ENCODE data around the gene ASPDH.

ASPDH gene

GRCh38 chr19:50513746-50514345, at the start of gene ASPDH:
Gene ASPDH (minus strand): TSS chr19:50513913. CDS start chr19:50513823, 90 bp downstream.
- Histone ChIP-seq H3K4me2 (no peak within 1 kb of the TSS), H3K9ac (no peak within 1 kb of the TSS)

GRCh38 chr19:50562996-50563395, 49.3 kb upstream of the ASPDH start:
- no peak for TF ChIP-seq CTCF (conservative IDR thresholded peaks at IDR 0.05; ENCODE audit: low read depth, low read length)
- Histone ChIP-seq H3K9ac (no peak overlapping the region), H3K4me1 (ENCODE audit: low read depth, poor library complexity, severe bottlenecking) (no peaks in the 10 kb centered on the region), H3K36me3 (ENCODE audit: insufficient read depth) (no peaks in the 10 kb centered on the region), H3K27ac (no peak overlapping the region), H3K4me3 (IDR thresholded peaks at IDR 0.05; ENCODE audit: insufficient read depth, low read depth, low read length) (no peak overlapping the region), H3K4me2 (no peak overlapping the region), H2AFZ (ENCODE audit: low read depth) (no peak overlapping the region), H3K27me3 (ENCODE audit: insufficient read depth, low read depth) (peaks cover 52% of the 10 kb centered on the region; the same call in 1 of the 2 replicates), H3K79me2 (ENCODE audit: insufficient read depth, low read depth) (no peaks in the 10 kb centered on the region), H4K20me1 (ENCODE audit: insufficient read depth) (no peaks in the 10 kb centered on the region)

More at GRCh38 chr19:50513746-50514345, at the start of gene ASPDH:
- Histone ChIP-seq H3K36me3 (ENCODE audit: insufficient read depth) (no peaks in the 10 kb centered on the region), H3K4me3 (IDR thresholded peaks at IDR 0.05; ENCODE audit: insufficient read depth, low read depth, low read length) (no peak within 1 kb of the TSS), H2AFZ (ENCODE audit: low read depth) (no peak within 1 kb of the TSS), H3K4me1 (ENCODE audit: low read depth, poor library complexity, severe bottlenecking) (no peaks in the 10 kb centered on the region), H4K20me1 (ENCODE audit: insufficient read depth) (no peaks in the 10 kb centered on the region), H3K27me3 (ENCODE audit: insufficient read depth, low read depth) (peaks cover 10% of the 10 kb centered on the region; the same call in 1 of the 2 replicates), H3K27ac (no peak within 1 kb of the TSS), H3K79me2 (ENCODE audit: insufficient read depth, low read depth) (no peaks in the 10 kb centered on the region; the same call in 1 of the 2 replicates)
- no peak for TF ChIP-seq CTCF (conservative IDR thresholded peaks at IDR 0.05; ENCODE audit: low read depth, low read length)

- no peaks in the 10 kb centered on the region for H4K20me1 ChIP-seq (ENCODE audit: insufficient read depth)
- H2AFZ ChIP-seq (ENCODE audit: low read depth): no peak overlapping the region
- H3K4me3 ChIP-seq (IDR thresholded peaks at IDR 0.05; ENCODE audit: insufficient read depth, low read depth, low read length): no peak overlapping the region
- no peak for TF ChIP-seq CTCF (conservative IDR thresholded peaks at IDR 0.05; ENCODE audit: low read depth, low read length)
- no peaks in the 10 kb centered on the region for H3K36me3 ChIP-seq (ENCODE audit: insufficient read depth)
- no peak overlapping the region for H3K4me2 ChIP-seq
- H3K27me3 ChIP-seq (ENCODE audit: insufficient read depth, low read depth): peaks cover 53% of the 10 kb centered on the region; the same call in 1 of the 2 replicates
- H3K79me2 ChIP-seq (ENCODE audit: insufficient read depth, low read depth): no peaks in the 10 kb centered on the region
- H3K27ac ChIP-seq: no peak overlapping the region
- H3K9ac ChIP-seq: no peak overlapping the region
- H3K4me1 ChIP-seq (ENCODE audit: low read depth, poor library complexity, severe bottlenecking): no peaks in the 10 kb centered on the region
Observed at GRCh38 chr19:50562329-50562728, 48.6 kb upstream of the ASPDH start.

GRCh38 chr19:50559636-50560035, 45.9 kb upstream of the ASPDH start:
- no peak overlapping the region for H3K9ac ChIP-seq
- H4K20me1 ChIP-seq (ENCODE audit: insufficient read depth): no peaks in the 10 kb centered on the region
- H3K36me3 ChIP-seq (ENCODE audit: insufficient read depth): no peaks in the 10 kb centered on the region
- H3K27ac ChIP-seq: no peak overlapping the region
- no peak for TF ChIP-seq CTCF (conservative IDR thresholded peaks at IDR 0.05; ENCODE audit: low read depth, low read length)
- peaks cover 59% of the 10 kb centered on the region; the same call in 1 of the 2 replicates for H3K27me3 ChIP-seq (ENCODE audit: insufficient read depth, low read depth)
- no peaks in the 10 kb centered on the region for H3K4me1 ChIP-seq (ENCODE audit: low read depth, poor library complexity, severe bottlenecking)
- H3K79me2 ChIP-seq (ENCODE audit: insufficient read depth, low read depth): no peaks in the 10 kb centered on the region
- no peak overlapping the region for H3K4me2 ChIP-seq
- H3K4me3 ChIP-seq (IDR thresholded peaks at IDR 0.05; ENCODE audit: insufficient read depth, low read depth, low read length): no peak overlapping the region
- H2AFZ ChIP-seq (ENCODE audit: low read depth): no peak overlapping the region
